GM23338 (cell line): ENCODE measurements around the gene MGAT5. TPM values are rescaled to one million over a fixed set of nuclear protein-coding genes. Genes with fewer than 3 reads are reported as not detected.

Source experiments
- ATAC-seq: fragments of 200-7000 bp; cut with Tn5 transposase; 3 replicates; pipeline ENCODE4 v1.9.1; 2020
- DNase-seq: peaks from one replicate; pipeline ENCODE4 v3.0.0-alpha.2; 2015; ENCODE audit warnings: low spot score
- H2AFZ ChIP-seq: fragments of 200-600 bp; sonication (generic); 2 replicates; pipeline ENCODE4 v1.8.0; 2016; ENCODE audit warnings: antibody characterized with exemption, mild to moderate bottlenecking, moderate library complexity
- H3F3A ChIP-seq: fragments of 200-600 bp; sonication (generic); replicated peaks from 2 replicates; pipeline ENCODE4 v1.8.0; 2017; ENCODE audit warnings: antibody characterized with exemption, mixed run types, low read depth
- H3K27ac ChIP-seq: fragments of 200-600 bp; sonication (generic); 2 replicates; pipeline ENCODE4 v1.6.1; 2016; ENCODE audit warnings: low read depth
- H3K27me3 ChIP-seq: fragments of 200-600 bp; sonication (generic); 2 replicates; pipeline ENCODE4 v1.8.0; 2016; ENCODE audit warnings: mild to moderate bottlenecking, mixed run types, moderate library complexity; ENCODE audit not compliant: insufficient read depth
- H3K36me3 ChIP-seq: fragments of 200-600 bp; sonication (generic); 2 replicates; pipeline ENCODE4 v1.8.0; 2016; ENCODE audit warnings: mild to moderate bottlenecking; ENCODE audit not compliant: insufficient read depth
- H3K4me1 ChIP-seq: fragments of 200-600 bp; sonication (generic); 2 replicates; pipeline ENCODE4 v1.8.0; 2016; ENCODE audit warnings: mild to moderate bottlenecking, moderate library complexity; ENCODE audit not compliant: insufficient read depth
- H3K4me2 ChIP-seq: fragments of 200-600 bp; sonication (generic); 2 replicates; pipeline ENCODE4 v1.7.1; 2017; ENCODE audit warnings: mixed run types
- H3K4me3 ChIP-seq: fragments of 200-600 bp; sonication (generic); 2 replicates; pipeline ENCODE4 v1.6.1; 2016; ENCODE audit warnings: mixed run types
- H3K79me2 ChIP-seq: fragments of 200-600 bp; sonication (generic); replicated peaks from 2 replicates; pipeline ENCODE4 v1.8.0; 2017; ENCODE audit warnings: mild to moderate bottlenecking; ENCODE audit not compliant: insufficient read depth
- H3K9me2 ChIP-seq: fragments of 200-600 bp; sonication (generic); 2 replicates; pipeline ENCODE4 v1.8.0; 2017; ENCODE audit not compliant: insufficient read depth
- H4K20me1 ChIP-seq: fragments of 200-600 bp; sonication (generic); replicated peaks from 2 replicates; pipeline ENCODE4 v1.8.0; 2017; ENCODE audit warnings: mild to moderate bottlenecking; ENCODE audit not compliant: insufficient read depth
- H3K27ac Mint-ChIP-seq: 2 replicates; pipeline ENCODE4 v1.8.0; 2020; ENCODE audit warnings: inconsistent platforms, mild to moderate bottlenecking, moderate library complexity, mixed read lengths
- H3K27me3 Mint-ChIP-seq: 3 replicates; pipeline ENCODE4 v1.8.0; 2022; ENCODE audit warnings: low read depth, mild to moderate bottlenecking, moderate library complexity, mixed read lengths, inconsistent platforms; ENCODE audit not compliant: insufficient read depth, poor library complexity
- H3K36me3 Mint-ChIP-seq: 3 replicates; pipeline ENCODE4 v1.8.0; 2021; ENCODE audit warnings: low read depth, mild to moderate bottlenecking, inconsistent platforms, moderate library complexity, mixed read lengths
- H3K4me1 Mint-ChIP-seq: 3 replicates; pipeline ENCODE4 v1.8.0; 2020; ENCODE audit warnings: mild to moderate bottlenecking, inconsistent platforms, mixed read lengths
- H3K4me3 Mint-ChIP-seq: 3 replicates; pipeline ENCODE4 v1.8.0; 2021; ENCODE audit warnings: moderate library complexity, mild to moderate bottlenecking, inconsistent platforms, mixed read lengths
- H3K9me3 Mint-ChIP-seq: 3 replicates; pipeline ENCODE4 v1.8.0; 2020; ENCODE audit warnings: moderate library complexity, mild to moderate bottlenecking, inconsistent platforms, mixed read lengths
- CREB1 ChIP-seq: fragments of 250-450 bp; sonication (Bioruptor Pico); IDR thresholded peaks from 2 replicates; pipeline ENCODE4 v1.5.0; 2020; ENCODE audit warnings: low read depth, mild to moderate bottlenecking, moderate library complexity
- ETS1 ChIP-seq: IDR thresholded peaks from 2 replicates; pipeline ENCODE4 v1.6.1; 2016; ENCODE audit warnings: antibody characterized with exemption
- EZH2 ChIP-seq: fragments of 200-600 bp; sonication (generic); IDR thresholded peaks from one replicate; pipeline ENCODE4 v1.8.0; 2017; ENCODE audit warnings: antibody characterized with exemption, mild to moderate bottlenecking, low read depth; ENCODE audit not compliant: unreplicated experiment
- EZH2phosphoT487 ChIP-seq: fragments of 200-600 bp; sonication (generic); IDR thresholded peaks from one replicate; pipeline ENCODE4 v1.8.1; 2018; ENCODE audit warnings: antibody characterized with exemption; ENCODE audit not compliant: unreplicated experiment
- NANOG ChIP-seq: IDR thresholded peaks from 2 replicates; pipeline ENCODE4 v1.6.1; 2016; ENCODE audit warnings: antibody characterized with exemption, borderline replicate concordance
- POLR2AphosphoS5 ChIP-seq: IDR thresholded peaks from 2 replicates; pipeline ENCODE4 v1.6.1; 2016; ENCODE audit warnings: antibody characterized with exemption, low read depth
- REST ChIP-seq: IDR thresholded peaks from one replicate; pipeline ENCODE4 v1.6.1; 2018; ENCODE audit warnings: antibody characterized with exemption; ENCODE audit not compliant: unreplicated experiment
- ZNF114 ChIP-seq: fragments of 250-450 bp; sonication (Bioruptor Pico); IDR thresholded peaks from 2 replicates; pipeline ENCODE4 v1.5.0; 2020; ENCODE audit warnings: mild to moderate bottlenecking, moderate library complexity
- ZNF331 ChIP-seq: fragments of 250-450 bp; sonication (Bioruptor Pico); IDR thresholded peaks from 2 replicates; pipeline ENCODE4 v1.5.0; 2020; ENCODE audit warnings: low read depth, mild to moderate bottlenecking, moderate library complexity
- polyA plus RNA-seq: library from polyadenylated mRNA; unstranded; fragments of >200 nt; fragmentation: Nextera tagmentation; extraction: Ambion mirVana; gene quantifications from 2 replicates; pipeline ENCODE4 v1.2.1, GENCODE V29; 2016
- total RNA-seq: library from RNA; depleted of rRNA; stranded (reverse); fragments of >200 nt; shearing (Covaris generic); gene quantifications from 2 replicates; pipeline ENCODE4 v1.2.3, GENCODE V29; 2014
- TF ChIP-seq, protein P1 (sequence below): fragments of 250-450 bp; sonication (Bioruptor Pico); IDR thresholded peaks from 2 replicates; pipeline ENCODE4 v1.5.0; 2020; ENCODE audit warnings: mild to moderate bottlenecking, moderate library complexity
- TF ChIP-seq, protein P2 (sequence below), 2 experiments: fragments of 200-600 bp in 1 of 2; sonication (generic) in 1 of 2; conservative IDR thresholded peaks; 2 replicates each; pipeline versions ENCODE4 v1.5.1 to v1.6.1; 2016 to 2017; ENCODE audit warnings: antibody characterized with exemption in 2 of 2, low read depth in 2 of 2, mild to moderate bottlenecking in 2 of 2, moderate library complexity in 1 of 2

The MGAT5 gene
- total and polyA plus RNA-seq, 2 experiments from 2014 or later: 4.6 to 27.6 TPM

GRCh38 chr2:134312482-134312881, 58.6 kb downstream of the MGAT5 start:
- ATAC-seq (no peak), DNase-seq (no peak)
- Mint-ChIP-seq H3K4me3 (no peak overlapping the region), H3K9me3 (no peaks in the 10 kb centered on the region; the same call in 2 of the 3 replicates), H3K4me1 (peaks cover 8% of the 10 kb centered on the region), H3K27me3 (no peaks in the 10 kb centered on the region), H3K36me3 (peaks cover 6% of the 10 kb centered on the region; the same call in 1 of the 3 replicates), H3K27ac (no peak overlapping the region)
- peaks cover 6% of the 10 kb centered on the region; the same call in 1 of the 2 replicates for H3K9me2 ChIP-seq
- no peaks in the 10 kb centered on the region for H3K27me3 ChIP-seq
- no peak overlapping the region for H3K4me3 ChIP-seq
- H3K36me3 ChIP-seq: no peaks in the 10 kb centered on the region
- H3F3A ChIP-seq: no peaks in the 10 kb centered on the region
- TF ChIP-seq REST (no peak), ZNF331 (CRISPR knock-in tag) (no peak), NANOG (no peak), EZH2phosphoT487 (no peak), CREB1 (CRISPR knock-in tag) (no peak), EZH2 (no peak), POLR2AphosphoS5 (no peak), ETS1 (no peak), ZNF114 (CRISPR knock-in tag) (no peak)
- TF ChIP-seq, protein P1, sequence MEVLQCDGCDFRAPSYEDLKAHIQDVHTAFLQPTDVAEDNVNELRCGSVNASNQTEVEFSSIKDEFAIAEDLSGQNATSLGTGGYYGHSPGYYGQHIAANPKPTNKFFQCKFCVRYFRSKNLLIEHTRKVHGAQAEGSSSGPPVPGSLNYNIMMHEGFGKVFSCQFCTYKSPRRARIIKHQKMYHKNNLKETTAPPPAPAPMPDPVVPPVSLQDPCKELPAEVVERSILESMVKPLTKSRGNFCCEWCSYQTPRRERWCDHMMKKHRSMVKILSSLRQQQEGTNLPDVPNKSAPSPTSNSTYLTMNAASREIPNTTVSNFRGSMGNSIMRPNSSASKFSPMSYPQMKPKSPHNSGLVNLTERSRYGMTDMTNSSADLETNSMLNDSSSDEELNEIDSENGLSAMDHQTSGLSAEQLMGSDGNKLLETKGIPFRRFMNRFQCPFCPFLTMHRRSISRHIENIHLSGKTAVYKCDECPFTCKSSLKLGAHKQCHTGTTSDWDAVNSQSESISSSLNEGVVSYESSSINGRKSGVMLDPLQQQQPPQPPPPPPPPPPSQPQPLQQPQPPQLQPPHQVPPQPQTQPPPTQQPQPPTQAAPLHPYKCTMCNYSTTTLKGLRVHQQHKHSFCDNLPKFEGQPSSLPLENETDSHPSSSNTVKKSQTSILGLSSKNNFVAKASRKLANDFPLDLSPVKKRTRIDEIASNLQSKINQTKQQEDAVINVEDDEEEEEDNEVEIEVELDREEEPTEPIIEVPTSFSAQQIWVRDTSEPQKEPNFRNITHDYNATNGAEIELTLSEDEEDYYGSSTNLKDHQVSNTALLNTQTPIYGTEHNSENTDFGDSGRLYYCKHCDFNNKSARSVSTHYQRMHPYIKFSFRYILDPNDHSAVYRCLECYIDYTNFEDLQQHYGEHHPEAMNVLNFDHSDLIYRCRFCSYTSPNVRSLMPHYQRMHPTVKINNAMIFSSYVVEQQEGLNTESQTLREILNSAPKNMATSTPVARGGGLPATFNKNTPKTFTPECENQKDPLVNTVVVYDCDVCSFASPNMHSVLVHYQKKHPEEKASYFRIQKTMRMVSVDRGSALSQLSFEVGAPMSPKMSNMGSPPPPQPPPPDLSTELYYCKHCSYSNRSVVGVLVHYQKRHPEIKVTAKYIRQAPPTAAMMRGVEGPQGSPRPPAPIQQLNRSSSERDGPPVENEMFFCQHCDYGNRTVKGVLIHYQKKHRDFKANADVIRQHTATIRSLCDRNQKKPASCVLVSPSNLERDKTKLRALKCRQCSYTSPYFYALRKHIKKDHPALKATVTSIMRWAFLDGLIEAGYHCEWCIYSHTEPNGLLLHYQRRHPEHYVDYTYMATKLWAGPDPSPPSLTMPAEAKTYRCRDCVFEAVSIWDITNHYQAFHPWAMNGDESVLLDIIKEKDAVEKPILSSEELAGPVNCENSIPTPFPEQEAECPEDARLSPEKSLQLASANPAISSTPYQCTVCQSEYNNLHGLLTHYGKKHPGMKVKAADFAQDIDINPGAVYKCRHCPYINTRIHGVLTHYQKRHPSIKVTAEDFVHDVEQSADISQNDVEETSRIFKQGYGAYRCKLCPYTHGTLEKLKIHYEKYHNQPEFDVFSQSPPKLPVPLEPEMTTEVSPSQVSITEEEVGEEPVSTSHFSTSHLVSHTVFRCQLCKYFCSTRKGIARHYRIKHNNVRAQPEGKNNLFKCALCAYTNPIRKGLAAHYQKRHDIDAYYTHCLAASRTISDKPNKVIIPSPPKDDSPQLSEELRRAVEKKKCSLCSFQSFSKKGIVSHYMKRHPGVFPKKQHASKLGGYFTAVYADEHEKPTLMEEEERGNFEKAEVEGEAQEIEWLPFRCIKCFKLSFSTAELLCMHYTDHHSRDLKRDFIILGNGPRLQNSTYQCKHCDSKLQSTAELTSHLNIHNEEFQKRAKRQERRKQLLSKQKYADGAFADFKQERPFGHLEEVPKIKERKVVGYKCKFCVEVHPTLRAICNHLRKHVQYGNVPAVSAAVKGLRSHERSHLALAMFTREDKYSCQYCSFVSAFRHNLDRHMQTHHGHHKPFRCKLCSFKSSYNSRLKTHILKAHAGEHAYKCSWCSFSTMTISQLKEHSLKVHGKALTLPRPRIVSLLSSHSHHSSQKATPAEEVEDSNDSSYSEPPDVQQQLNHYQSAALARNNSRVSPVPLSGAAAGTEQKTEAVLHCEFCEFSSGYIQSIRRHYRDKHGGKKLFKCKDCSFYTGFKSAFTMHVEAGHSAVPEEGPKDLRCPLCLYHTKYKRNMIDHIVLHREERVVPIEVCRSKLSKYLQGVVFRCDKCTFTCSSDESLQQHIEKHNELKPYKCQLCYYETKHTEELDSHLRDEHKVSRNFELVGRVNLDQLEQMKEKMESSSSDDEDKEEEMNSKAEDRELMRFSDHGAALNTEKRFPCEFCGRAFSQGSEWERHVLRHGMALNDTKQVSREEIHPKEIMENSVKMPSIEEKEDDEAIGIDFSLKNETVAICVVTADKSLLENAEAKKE: no peak
- TF ChIP-seq, protein P2, sequence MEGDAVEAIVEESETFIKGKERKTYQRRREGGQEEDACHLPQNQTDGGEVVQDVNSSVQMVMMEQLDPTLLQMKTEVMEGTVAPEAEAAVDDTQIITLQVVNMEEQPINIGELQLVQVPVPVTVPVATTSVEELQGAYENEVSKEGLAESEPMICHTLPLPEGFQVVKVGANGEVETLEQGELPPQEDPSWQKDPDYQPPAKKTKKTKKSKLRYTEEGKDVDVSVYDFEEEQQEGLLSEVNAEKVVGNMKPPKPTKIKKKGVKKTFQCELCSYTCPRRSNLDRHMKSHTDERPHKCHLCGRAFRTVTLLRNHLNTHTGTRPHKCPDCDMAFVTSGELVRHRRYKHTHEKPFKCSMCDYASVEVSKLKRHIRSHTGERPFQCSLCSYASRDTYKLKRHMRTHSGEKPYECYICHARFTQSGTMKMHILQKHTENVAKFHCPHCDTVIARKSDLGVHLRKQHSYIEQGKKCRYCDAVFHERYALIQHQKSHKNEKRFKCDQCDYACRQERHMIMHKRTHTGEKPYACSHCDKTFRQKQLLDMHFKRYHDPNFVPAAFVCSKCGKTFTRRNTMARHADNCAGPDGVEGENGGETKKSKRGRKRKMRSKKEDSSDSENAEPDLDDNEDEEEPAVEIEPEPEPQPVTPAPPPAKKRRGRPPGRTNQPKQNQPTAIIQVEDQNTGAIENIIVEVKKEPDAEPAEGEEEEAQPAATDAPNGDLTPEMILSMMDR (conservative IDR thresholded peaks at IDR 0.05; ENCODE audit: low read depth in 2 of 2): no peak
- H3K27ac ChIP-seq: no peak overlapping the region
- no peak overlapping the region for H2AFZ ChIP-seq
- H3K79me2 ChIP-seq: peaks cover 21% of the 10 kb centered on the region
- H3K4me2 ChIP-seq: no peak overlapping the region
- H4K20me1 ChIP-seq: peaks cover 11% of the 10 kb centered on the region
- H3K4me1 ChIP-seq: 0 out of 2 replicates have a peak, but pooled peaks cover 3% of the 10 kb centered on the region
